Neural crest cell (in vitro differentiated cells): Measurements from ENCODE around the gene CACNB4. TPM values are rescaled to one million over a fixed set of nuclear protein-coding genes. Genes with fewer than 3 reads are reported as not detected.

Source experiments
- DNase-seq: peaks from one replicate; pipeline ENCODE4 v3.0.0; 2021; ENCODE audit warnings: low read depth, mixed read lengths, low spot score
- H3K27ac Mint-ChIP-seq: one replicate; pipeline ENCODE4 v1.8.0; 2021; ENCODE audit warnings: mild to moderate bottlenecking, mixed read lengths; ENCODE audit not compliant: unreplicated experiment
- H3K27me3 Mint-ChIP-seq: 2 replicates; pipeline ENCODE4 v1.8.0; 2021; ENCODE audit warnings: low read depth, mild to moderate bottlenecking, mixed read lengths
- H3K36me3 Mint-ChIP-seq: 2 replicates; pipeline ENCODE4 v1.8.0; 2021; ENCODE audit warnings: low read depth, mild to moderate bottlenecking, mixed read lengths
- H3K4me1 Mint-ChIP-seq: 2 replicates; pipeline ENCODE4 v1.8.0; 2021; ENCODE audit warnings: mixed read lengths
- H3K4me3 Mint-ChIP-seq: one replicate; pipeline ENCODE4 v1.8.0; 2021; ENCODE audit warnings: mild to moderate bottlenecking, mixed read lengths
- H3K9me3 Mint-ChIP-seq: 2 replicates; pipeline ENCODE4 v1.8.0; 2021; ENCODE audit warnings: mixed read lengths
- CTCF ChIP-seq: fragments of 200-600 bp; sonication (generic); conservative IDR thresholded peaks from 2 replicates; pipeline ENCODE4 v1.5.0; 2021; ENCODE audit warnings: antibody characterized with exemption, mild to moderate bottlenecking
- total RNA-seq: library from RNA; stranded (reverse); gene quantifications from 2 replicates; pipeline ENCODE4 v1.2.1, GENCODE V29; 2021

Gene CACNB4
- total RNA-seq, 1 donor from 2014 or later, result 6.9 TPM

GRCh38 chr2:151828143-151828889 is 270.5 kb downstream of the CACNB4 start, which contains the start of gene ARL5A:
TSS of gene ARL5A (minus strand) at chr2:151828421. CDS start at chr2:151828176, 245 bp downstream.
- H3K27me3 Mint-ChIP-seq, result no peaks in the 10 kb centered on the region
- DNase-seq, result peak; percentile 91
- H3K9me3 Mint-ChIP-seq, result no peaks in the 10 kb centered on the region
- peak; percentile 12 for TF ChIP-seq CTCF
- peaks cover 44% of the 10 kb centered on the region for H3K4me1 Mint-ChIP-seq
- H3K27ac Mint-ChIP-seq, result peak within 1 kb of the TSS; percentile 99
- H3K36me3 Mint-ChIP-seq, result no peaks in the 10 kb centered on the region
- H3K4me3 Mint-ChIP-seq, result peak within 1 kb of the TSS; percentile 98

DNA sequence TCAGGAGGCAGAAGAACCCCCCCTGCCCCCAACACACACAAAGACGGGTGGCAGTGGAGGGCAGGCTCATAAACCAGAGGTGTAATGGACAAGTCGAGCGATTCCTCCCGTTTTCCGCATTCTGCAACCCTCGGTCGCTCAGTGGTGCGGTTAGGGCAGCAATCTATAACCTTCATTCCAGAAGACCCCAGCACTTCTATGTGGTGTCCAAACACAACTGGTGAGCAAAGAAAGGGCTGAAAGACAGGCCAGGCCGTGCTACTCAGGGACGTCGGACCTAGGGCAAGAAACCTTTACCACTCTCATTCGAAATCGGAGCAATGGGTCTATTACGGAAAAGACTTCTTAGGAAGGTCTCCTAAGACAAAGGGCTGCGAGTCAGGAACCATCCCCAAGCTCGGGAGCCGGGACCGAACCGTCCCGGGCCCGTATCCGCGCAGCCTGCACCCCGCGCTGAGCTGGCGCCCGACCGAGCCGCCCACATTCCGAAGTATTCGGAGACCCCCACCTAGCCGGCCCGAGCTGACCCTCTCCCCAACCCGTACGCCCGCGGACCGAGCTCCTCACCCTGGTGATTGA is 271.2 kb downstream of the CACNB4 start:
- H3K36me3 Mint-ChIP-seq, result no peaks in the 10 kb centered on the region
- H3K27ac Mint-ChIP-seq, result peak overlapping the region; percentile 99
- H3K4me3 Mint-ChIP-seq, result peak overlapping the region; percentile 98
- H3K27me3 Mint-ChIP-seq, result no peaks in the 10 kb centered on the region
- no peak for TF ChIP-seq CTCF
- no peaks in the 10 kb centered on the region for H3K9me3 Mint-ChIP-seq
- peak; percentile 9 for DNase-seq
- peaks cover 51% of the 10 kb centered on the region for H3K4me1 Mint-ChIP-seq

DNA sequence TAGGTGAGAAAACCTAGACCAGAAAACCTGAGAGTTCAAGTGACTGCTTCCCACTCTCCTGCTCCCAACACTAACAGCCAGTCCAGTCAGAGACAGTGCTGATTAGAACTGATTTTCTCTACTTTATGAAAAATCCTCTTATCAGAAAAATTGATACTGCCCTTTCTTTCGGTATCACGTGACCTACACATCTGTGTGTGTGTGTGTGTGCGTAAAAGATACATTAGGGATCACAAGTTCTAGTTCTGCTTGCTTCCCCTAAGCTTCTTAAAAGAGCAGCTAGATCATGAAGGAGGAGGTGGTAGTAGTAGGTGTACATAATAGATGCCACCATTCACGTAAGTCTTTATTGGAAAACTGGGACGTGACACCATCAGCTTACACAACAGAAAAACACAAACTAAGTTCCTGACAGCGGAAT is 272.1 kb downstream of the CACNB4 start:
- Mint-ChIP-seq H3K27me3 (no peaks in the 10 kb centered on the region), H3K27ac (no peak overlapping the region), H3K36me3 (no peaks in the 10 kb centered on the region), H3K4me1 (peaks cover 57% of the 10 kb centered on the region), H3K9me3 (no peaks in the 10 kb centered on the region), H3K4me3 (peak overlapping the region; percentile 98)
- TF ChIP-seq CTCF, result no peak
- no peak for DNase-seq

DNA sequence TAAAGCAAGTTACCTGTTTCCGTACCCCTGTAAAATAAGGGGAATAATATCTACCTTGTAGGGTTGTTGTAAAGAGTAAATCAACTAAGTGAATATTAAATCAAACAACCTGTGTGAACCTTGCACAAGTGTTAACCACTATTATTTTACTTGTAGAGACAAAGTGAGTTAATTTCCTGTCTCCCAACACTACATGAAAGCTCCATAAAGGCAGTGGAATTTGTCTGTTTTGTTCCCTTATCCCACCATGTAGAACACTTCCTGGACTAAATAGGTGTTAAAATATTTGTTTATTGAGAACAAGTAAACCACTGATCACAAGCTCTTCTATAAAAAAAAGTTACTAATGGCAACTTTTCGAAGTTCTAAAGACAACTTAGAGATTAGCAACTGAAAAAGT is 274.0 kb downstream of the CACNB4 start:
- Mint-ChIP-seq H3K4me1 (peaks cover 66% of the 10 kb centered on the region), H3K27ac (no peak overlapping the region), H3K36me3 (no peaks in the 10 kb centered on the region), H3K27me3 (no peaks in the 10 kb centered on the region), H3K9me3 (no peaks in the 10 kb centered on the region), H3K4me3 (no peak overlapping the region)
- no peak for TF ChIP-seq CTCF
- no peak for DNase-seq

GRCh38 chr2:151823651-151824050 is 275.2 kb downstream of the CACNB4 start:
- no peak for DNase-seq
- Mint-ChIP-seq H3K4me1 (peaks cover 63% of the 10 kb centered on the region), H3K36me3 (no peaks in the 10 kb centered on the region), H3K9me3 (no peaks in the 10 kb centered on the region), H3K4me3 (peak overlapping the region; percentile 62), H3K27ac (no peak overlapping the region), H3K27me3 (no peaks in the 10 kb centered on the region)
- no peak for TF ChIP-seq CTCF
